Right renal cortex interstitium (tissue), 3 donors: ENCODE measurements around the gene RASGRF1. TPM values are rescaled to one million over a fixed set of nuclear protein-coding genes. Genes with fewer than 3 reads are reported as not detected.

Experiments
- DNase-seq, 3 donors: peaks; one replicate each; pipeline ENCODE4 v3.0.0-alpha.2; 2013; ENCODE audit warnings: low read depth in 3 of 3, low spot score in 2 of 3
- polyA plus RNA-seq, 3 donors: library from polyadenylated mRNA; unstranded; fragments of 120-200 nt; gene quantifications; one replicate each; pipeline ENCODE4 v1.2.1, GENCODE V29; 2013; ENCODE audit not compliant: insufficient read length in 3 of 3

The RASGRF1 gene
- polyA plus RNA-seq, 3 donors = 0.21 to 0.82 (median 0.43) TPM

DNA sequence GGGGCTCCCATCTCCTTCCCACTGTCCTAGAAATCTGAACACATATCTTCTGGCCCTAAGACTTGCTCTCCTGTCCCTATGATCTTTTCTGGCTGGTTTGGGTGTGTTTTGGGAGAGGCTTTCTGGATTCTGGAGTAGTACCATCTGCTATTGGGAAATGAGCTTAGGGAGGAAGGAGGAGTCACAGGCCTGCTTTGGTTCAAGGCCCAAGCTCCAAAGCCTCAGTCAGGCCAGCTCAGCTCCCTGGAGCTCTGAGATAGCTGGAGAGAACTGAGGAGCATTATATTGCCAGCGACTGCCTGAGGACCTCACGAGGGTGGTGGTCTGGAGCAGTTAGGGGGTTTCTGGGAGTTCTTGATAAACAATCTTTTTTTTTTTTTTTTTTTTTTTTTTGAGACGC lies 18.7 kb downstream of the RASGRF1 start:
- no peak for DNase-seq

DNA sequence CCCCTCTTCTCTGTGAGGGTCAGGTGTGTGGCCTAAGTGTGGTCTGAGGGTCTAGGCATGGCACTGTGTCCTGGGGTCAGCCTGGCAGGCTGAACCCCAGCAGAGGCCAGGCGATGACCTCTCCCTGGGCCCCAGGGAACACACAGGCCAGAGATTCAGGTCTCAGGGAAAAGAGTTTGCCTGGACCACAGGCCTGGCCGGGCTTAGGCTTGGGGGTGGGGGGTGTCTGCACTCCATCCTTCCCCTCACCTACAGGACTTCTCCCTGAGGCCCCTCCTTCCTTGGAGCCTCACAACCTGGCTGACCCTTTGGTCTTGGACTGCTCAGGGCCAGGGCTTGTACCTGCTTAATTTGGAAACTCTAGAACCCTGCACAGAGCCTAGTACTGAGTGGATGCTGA lies 21.8 kb downstream of the RASGRF1 start:
- no peak for DNase-seq

DNA sequence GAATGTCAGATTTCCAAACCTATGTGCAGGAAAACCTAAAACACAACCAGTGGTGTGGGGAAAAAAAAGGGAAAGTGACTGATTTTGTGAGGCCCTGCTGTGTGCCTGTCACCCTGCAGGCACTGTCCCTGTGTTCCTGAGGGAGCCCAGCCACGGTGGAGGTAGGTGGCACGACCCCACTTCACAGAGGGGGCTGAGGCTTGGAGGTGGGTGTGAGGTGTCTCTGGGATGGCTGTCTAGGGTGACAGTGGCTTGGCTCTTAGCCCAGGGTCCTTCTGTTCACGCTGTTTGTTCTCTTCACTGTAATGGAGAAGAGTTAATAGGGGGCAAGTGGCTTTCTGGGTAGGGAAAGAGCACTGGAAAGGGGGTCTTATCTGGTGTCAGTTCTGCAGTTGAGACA lies 22.6 kb downstream of the RASGRF1 start:
- DNase-seq = no peak

DNA sequence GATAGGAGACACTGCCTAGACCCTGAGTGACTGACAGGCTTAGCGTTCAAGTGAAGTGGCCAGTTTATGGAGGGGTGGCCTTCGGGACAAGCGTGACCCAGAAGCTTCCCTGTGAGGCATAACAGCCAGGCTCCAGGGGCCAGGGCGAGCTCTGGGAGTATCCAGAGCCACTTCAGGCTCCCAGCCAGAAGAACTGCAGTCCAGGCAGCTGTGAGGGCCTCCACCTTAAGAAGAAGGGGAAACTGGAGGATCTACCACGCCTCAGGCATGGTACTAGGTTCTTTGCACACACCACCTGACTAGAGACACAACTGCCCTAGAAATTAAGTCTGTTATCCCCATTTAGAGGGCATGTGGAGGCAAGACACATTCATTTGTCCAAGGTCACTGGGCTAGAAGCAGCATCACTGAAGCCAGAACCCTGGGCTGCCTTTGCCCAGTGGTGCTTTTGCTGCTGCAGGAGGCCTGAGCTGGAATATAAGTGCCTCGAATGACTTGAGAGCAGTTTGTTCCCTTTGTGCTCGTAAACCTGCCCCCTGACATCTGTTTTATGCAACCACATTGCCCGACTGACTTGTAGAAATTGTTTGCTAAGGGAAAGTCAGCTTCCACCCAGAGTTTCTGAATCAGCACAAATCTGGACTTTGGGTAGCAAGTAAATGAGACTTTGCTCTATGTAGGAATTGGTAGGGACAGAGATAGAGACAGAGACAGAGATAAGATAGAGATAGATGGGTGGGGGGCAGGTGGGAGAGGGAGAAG lies 23.3 kb downstream of the RASGRF1 start:
- DNase-seq = peak in 1 of 3 donors; percentile 41

DNA sequence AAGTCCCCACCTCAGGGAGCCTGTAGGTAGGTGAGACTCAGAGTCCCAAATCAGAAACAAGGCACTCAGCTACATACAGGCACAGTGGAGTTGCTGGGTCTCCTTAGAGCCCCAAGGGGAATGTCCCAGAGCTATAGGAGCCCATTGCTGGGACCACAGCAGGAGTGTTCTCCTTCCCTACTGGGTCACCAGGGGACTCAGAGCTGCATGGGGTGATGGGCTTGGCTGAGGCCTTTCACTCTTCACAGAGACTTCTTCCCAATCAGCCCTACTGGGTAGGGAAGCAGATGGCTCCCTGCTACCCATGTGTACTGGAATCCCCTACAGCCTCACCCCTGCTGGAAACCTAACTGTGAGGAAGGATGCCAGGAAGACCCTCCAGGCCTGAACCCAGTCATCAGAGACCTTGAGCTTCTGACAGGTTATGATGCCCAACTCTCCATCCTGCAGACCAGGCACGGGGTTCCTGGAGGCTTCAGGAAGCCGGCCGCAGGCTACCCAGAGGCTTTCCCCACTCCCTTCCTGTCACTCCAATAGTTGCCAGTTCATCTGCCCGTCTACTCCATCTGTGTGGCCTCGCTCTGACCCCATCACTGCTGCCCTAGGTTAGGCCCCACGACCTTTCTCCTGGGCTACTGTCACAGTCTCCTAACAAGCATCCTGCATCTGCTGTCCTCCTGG lies 24.0 kb downstream of the RASGRF1 start:
- no peak for DNase-seq

DNA sequence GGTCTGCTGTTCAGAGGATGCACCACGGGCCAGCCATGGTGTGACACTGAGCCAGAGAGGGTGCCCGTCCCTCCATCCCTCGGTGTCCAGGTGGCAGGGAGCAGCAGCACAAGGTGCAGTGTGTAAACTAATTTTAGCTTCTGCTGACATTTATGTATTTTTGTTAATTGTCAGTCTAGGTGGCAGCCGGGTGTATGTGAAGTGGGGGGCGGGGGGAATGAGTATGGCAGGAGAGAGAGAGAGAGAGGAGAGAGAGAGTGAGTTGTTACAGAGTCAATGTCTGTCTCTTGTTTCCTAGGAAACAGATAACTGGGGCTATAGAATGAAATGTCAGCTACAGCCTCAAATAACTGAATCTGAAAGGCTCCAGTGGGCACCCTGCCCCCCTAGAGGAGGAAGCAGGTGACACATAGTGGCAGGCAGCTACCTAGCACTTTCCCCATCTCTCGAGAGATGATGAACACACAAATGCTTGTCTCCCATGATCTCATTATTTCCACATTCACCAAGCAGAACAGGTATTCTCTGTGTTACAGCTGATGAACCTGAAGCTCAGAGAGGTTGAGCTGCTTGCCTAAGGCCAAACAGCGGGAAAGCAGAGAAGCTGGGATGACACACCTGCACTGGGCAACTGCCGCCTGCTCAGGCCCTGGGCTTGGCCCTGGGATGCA lies 24.7 kb downstream of the RASGRF1 start:
- no peak for DNase-seq

DNA sequence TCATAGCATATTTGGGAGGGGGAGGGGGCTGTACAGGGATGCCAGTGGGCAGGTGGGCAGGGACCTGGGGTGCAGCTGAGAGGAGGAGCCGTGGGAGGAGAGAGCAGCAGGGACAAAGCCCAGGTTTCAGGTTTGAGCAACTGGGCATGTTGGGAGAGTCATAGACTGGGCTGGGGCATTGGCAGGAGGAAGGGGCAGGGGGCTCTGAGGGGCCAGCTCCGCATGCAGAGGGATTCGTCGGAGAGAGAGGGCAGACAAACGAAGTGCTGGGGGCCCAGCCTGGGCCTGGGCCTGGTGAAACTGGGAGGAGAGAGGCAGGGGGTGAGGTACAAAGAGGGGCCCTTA lies 25.2 kb downstream of the RASGRF1 start:
- no peak for DNase-seq

DNA sequence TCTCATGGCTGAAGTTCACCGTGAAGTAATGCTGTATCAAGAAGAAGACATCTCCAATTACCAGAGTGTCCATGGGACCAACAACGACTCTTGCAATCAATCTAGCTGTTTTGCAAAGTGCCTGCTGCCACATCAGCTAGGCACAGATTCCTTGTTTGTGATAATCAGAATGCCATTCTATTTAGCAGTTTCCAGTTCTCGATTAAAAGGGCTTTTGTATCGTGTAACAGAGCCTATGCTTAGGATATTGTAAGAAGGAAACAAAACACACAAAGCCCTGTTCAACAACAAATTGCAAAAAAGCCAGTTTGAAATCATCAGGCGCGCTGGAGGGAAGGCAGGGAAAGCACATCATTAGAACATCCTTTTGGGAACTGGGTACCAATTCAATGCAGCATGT lies 26.1 kb downstream of the RASGRF1 start:
- DNase-seq = no peak

DNA sequence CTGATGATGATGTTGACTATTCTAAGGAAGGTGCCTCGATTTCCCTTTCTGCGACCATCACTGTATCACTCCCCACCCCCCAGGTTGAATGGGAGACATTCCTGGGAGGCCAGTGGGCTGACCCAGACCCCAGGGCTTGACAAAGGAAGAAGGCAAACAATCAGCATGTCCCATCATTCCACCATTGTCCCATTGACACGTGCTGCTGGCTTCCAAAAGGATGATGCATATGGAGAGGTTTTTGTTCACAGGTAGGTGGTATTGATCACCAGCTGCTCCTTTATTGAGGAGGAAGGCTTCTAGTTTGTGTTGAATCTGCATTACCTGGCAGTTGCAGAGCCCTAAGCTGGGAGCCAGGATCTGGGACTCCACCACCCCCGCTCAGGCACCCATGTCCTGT lies 30.4 kb downstream of the RASGRF1 start:
- no peak for DNase-seq

DNA sequence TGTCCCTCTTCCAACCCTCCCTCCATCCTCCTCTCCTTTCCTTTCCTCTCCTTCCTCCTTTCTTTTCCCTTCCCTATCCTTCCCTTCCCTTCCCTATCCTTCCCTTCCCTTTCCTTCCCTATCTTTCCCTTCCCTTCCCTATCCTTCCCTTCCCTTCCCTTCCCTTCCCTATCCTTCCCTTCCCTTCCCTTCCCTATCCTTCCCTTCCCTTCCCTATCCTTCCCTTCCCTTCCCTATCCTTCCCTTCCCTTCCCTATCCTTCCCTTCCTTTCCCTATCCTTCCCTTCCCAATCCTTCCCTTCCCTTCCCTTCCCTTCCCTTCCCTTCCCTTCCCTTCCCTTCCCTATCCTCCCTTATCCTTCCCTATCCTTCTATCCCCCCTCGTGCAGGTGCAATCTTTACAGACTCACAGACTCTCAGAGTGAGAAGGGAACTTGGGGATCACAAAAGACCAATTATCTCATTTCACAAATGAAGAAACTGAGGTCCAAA lies 31.5 kb downstream of the RASGRF1 start:
- DNase-seq = no peak

DNA sequence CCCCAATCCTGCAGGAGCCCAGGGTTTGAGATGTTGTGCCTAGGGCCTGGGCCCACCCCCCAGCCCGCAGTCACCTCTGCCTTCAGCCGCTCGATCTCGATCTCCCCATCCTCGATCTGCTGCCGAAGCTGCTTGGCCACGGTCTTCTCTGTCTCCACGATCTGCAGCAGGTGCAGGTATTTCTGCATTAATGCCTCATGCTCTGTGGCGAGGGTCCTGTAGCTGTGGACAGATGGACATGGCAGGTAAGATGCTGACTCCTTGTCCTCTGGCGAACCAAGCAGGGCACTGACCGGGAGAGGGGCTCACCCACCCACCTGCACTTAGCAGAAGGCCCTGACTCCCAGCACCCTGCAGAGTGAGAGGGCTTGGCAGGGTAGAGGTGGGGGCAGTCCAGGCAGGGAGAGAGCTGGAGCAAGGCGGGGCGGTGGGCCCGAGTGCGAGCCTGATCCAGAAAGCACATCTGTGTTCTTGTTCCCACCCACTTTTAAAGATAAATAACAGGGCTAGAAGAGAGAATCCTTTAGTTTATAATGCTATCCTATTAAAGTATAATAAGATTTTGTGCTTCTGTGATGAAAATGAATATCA lies 32.2 kb downstream of the RASGRF1 start:
- DNase-seq = no peak

DNA sequence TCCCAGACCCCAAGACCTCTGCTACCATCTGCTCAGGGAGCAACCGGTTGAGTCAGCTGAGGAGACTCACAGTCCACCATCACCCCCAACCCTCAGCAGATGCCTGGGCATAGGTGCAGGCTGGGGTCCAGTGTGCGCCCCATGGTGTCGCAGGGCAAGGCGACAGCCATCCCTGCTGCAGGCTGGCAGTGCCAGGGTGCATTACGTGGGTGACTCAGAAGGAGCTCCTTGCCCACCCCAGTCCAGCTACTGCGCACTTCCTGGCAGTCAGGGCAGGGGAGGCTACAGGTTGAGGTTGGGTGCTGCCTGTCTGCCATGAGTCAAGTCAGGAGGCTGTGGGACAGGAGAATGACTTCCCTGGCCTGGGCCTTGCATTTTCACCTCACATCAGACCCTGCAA lies 33.5 kb downstream of the RASGRF1 start:
- no peak for DNase-seq

DNA sequence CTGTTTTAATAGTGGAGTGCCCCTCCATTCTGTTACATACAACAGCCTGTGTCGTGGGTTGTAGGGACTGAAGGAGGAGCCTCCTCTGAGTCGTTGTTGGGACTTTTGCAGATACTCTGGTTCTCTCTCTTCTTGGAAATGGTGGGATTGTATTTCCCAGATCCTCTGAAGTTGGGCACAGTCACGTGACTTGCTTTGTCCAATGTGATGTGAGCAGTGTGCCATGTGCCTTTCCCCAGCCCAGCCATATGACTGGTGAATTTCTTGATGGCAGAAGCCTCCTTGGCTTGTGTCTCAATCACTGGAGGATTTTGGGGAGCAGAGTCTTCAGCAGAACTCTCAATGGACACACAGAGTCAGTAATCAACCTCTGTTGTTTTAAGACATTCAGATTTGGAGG lies 36.2 kb downstream of the RASGRF1 start:
- no peak for DNase-seq

DNA sequence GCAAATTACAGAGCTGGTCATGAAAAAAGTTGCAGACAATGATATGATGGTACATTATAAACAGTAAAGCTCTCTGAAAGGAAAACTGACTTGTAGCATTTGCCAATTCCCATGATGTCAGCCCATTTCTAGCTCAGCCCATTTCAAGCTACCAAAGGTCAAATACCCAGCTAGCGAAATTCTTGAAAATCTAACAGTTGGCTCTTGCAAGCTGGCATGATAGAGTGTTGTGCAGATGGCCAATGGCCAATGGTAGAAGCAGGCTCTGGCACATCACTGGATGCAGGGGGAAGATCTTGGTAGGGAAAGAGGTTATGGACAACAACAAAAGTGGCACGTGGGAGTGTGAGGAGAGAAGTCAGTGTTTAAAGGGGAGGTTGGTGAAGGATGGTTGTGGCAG lies 36.7 kb downstream of the RASGRF1 start:
- no peak for DNase-seq

DNA sequence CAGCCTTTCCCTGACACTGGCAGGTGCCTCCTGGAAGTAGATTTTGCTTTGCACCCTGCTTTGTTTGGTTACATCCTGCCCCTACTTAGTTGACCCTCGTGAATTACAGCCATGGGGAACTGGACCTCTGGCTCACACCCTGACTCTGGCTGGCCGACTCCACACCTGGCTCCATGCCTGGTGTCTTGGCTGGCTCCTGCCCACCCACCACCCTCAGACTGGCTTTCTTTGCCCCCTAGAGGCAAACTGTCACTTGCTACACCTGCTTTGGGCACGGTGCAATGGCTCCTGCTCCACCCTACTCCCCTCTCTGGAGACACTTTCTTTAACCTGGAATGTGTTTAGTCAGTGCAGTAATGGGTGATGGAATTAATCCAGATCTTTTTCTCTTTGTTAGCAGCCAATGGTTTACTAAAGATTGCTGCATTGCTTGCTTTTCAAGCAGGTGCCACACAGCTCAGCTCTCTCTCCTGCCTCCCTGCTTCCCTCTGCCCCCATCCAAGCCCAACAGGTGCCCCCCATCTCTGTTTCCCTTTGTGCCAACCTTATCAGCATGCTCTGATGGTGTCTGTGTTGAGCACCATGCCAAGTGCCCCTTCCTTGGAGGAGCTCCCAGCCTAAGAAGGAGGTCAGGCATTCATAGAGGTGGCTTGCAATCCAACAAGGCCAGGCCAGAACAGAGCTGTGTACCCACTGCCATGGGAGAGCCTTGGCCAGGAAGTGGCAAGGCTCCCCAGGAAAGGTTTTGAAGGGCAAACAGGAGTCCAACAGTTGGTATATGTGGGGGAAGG lies 38.4 kb downstream of the RASGRF1 start:
- DNase-seq = no peak

DNA sequence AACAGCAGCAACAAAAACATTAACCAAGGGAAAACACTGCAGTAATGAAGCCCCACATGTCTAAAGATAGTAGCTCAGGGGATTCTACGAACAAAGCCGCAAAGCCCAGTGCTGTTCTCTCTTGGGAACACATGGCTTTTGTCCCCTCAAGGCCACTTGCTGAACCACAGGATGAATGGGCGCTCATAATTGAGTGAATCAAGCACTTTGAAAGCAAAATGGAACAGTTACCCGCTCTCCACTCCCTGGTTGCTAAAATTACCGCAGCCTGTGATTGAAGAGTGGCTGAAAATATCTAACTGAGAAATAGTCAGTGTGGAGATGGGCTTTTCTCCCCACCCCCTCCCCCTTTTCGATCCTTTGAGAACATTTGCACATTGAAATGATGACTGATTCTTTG lies 39.6 kb downstream of the RASGRF1 start:
- no peak for DNase-seq

DNA sequence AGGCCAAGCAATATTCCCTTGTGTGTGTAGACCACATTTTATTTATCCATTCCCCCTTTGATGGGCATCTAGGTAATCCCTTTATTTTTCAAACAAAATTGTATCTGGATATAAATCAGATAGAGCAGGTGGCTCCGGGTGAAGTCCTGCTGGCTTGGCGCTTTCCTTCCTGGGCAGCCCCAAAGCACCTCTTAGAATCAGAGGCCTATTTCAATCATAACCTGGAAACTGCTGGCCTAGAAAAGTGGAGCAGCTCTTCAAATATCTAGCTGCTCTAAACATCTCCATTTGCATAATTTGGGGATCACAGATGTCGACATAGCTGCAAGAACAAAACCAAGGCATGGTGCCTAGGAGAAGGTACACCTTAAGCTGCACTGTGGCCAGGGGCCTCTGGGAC lies 40.2 kb downstream of the RASGRF1 start:
- DNase-seq = no peak

DNA sequence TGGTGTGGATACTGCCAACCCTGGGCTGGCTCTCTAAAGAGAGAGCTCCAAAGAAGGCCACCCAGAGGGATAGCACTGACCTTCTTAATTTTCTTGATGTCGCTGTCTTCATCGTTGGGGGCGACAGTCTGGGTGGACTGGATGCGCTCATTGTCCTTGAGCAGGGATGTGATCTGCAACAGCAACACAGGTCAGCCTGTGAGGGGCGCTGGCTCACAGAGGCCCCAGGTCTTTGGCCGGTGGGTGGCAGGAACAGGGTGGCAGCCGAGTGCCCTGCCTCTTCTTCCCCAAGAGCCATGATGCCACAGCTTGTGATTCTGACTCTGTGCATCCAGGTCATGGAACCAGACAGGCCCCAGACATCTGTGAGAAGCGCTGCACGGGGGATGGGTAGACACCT lies 41.2 kb downstream of the RASGRF1 start:
- no peak for DNase-seq

DNA sequence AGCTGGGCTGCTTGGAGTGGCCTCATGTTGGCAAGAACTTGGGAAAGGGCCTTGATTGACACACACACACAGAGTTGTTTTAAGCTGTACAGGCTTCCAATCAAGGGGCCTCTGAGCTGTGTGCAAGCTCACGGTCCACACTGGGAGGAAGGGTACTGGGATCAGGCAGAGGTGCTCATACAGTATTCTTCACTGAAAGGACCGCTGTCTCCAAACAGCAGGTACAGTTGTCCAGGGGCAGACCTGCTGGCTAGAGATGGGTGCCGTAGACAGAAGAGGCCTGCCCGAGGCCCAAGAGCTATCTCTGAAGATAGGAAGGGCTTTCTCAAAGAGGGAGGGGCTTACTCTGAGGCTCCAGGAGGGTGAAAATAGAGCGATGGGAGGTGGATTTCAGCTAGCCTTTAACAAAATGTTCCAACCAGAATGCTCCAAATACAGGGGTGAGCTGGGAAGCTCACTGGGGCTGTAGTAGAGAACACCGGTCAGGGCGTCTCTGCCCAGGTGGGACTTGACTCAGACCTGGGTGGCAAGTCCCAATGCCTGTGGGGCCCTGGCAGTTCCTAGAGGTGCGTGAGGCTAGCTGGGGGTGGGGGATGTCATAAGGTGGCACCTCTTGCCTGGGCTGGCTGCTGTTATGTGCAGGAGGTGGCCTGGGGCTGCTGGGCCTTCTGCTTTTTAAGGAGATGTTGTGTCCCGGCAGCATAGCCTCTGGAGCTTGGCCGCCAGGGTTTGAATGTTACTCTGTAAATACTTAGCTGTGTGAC lies 42.7 kb downstream of the RASGRF1 start:
- no peak for DNase-seq
